Nephron (organoid): ENCODE data around the gene RIN1.

ENCODE experiments used
- H3K27ac Mint-ChIP-seq, 3 experiments: 2 replicates each; pipeline ENCODE4 v1.8.0; 2020; ENCODE audit warnings: mixed read lengths in 3 of 3, mild to moderate bottlenecking in 2 of 3, moderate library complexity in 1 of 3
- H3K27me3 Mint-ChIP-seq: 2 replicates; pipeline ENCODE4 v1.8.0; 2021; ENCODE audit warnings: low read depth, mild to moderate bottlenecking, moderate library complexity, mixed read lengths
- H3K36me3 Mint-ChIP-seq: 2 replicates; pipeline ENCODE4 v1.8.0; 2020; ENCODE audit warnings: low read depth, mixed read lengths
- H3K4me1 Mint-ChIP-seq: 2 replicates; pipeline ENCODE4 v1.8.0; 2020; ENCODE audit warnings: mixed read lengths
- H3K4me3 Mint-ChIP-seq, 3 experiments: 2 replicates each; pipeline ENCODE4 v1.8.0; 2020; ENCODE audit warnings: mild to moderate bottlenecking in 3 of 3, mixed read lengths in 3 of 3, moderate library complexity in 2 of 3
- H3K9me3 Mint-ChIP-seq: 2 replicates; pipeline ENCODE4 v1.8.0; 2020; ENCODE audit warnings: mixed read lengths
- TF ChIP-seq, protein P1 (sequence below), 3 experiments: fragments of 200-600 bp; sonication (generic); IDR thresholded peaks; one replicate each; pipeline ENCODE4 v1.5.0; 2021; ENCODE audit warnings: antibody characterized with exemption in 3 of 3; ENCODE audit not compliant: unreplicated experiment in 3 of 3

The RIN1 gene

GRCh38 chr11:66282468-66283455 is 53.5 kb downstream of the RIN1 start:
- peak overlapping the region in 1 of 3 experiments; percentile 35 for H3K4me3 Mint-ChIP-seq
- H3K36me3 Mint-ChIP-seq = no peaks in the 10 kb centered on the region
- peaks cover 16% of the 10 kb centered on the region for H3K4me1 Mint-ChIP-seq

More at GRCh38 chr11:66282468-66283455, 53.5 kb downstream of the RIN1 start:
- TF ChIP-seq, protein P1, sequence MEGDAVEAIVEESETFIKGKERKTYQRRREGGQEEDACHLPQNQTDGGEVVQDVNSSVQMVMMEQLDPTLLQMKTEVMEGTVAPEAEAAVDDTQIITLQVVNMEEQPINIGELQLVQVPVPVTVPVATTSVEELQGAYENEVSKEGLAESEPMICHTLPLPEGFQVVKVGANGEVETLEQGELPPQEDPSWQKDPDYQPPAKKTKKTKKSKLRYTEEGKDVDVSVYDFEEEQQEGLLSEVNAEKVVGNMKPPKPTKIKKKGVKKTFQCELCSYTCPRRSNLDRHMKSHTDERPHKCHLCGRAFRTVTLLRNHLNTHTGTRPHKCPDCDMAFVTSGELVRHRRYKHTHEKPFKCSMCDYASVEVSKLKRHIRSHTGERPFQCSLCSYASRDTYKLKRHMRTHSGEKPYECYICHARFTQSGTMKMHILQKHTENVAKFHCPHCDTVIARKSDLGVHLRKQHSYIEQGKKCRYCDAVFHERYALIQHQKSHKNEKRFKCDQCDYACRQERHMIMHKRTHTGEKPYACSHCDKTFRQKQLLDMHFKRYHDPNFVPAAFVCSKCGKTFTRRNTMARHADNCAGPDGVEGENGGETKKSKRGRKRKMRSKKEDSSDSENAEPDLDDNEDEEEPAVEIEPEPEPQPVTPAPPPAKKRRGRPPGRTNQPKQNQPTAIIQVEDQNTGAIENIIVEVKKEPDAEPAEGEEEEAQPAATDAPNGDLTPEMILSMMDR (IDR thresholded peaks at IDR 0.05; ENCODE audit: unreplicated experiment in 3 of 3) = peak; percentile 95 to 96 (median 95)
- peaks cover 4% of the 10 kb centered on the region for H3K27me3 Mint-ChIP-seq
- H3K9me3 Mint-ChIP-seq = no peaks in the 10 kb centered on the region
- no peak overlapping the region for H3K27ac Mint-ChIP-seq
